Activated CD8-positive, alpha-beta memory T cell treated with anti-CD3 and anti-CD28 coated beads, Interleukin-2, amount 10 ng/mL, durations not matched to agents 7 days and 5 days (primary cell): ENCODE results near the gene GASK1A. TPM values are rescaled to one million over a fixed set of nuclear protein-coding genes. Genes with fewer than 3 reads are reported as not detected.
A peak's percentile ranks its signal among the peaks of the same experiment; 100 is the strongest.

Experiments used
- ATAC-seq: fragments of 150-1000 bp; cut with Tn5 transposase; one replicate; pipeline ENCODE4 v1.10.0; 2021; ENCODE audit warnings: moderate library complexity
- CTCF ChIA-PET: fragments of 350-600 bp; sonication (Branson Sonifier 250); formaldehyde crosslinking; loops from one replicate; lab custom pipeline; 2021; ENCODE audit warnings: antibody characterized with exemption; lab: Charles Lee
- DNase-seq: peaks from one replicate; pipeline ENCODE4 v3.0.0-alpha.2; 2020
- H3K27ac Mint-ChIP-seq: one replicate; pipeline ENCODE4 v1.8.0; 2021; ENCODE audit warnings: mild to moderate bottlenecking, mixed read lengths
- H3K27me3 Mint-ChIP-seq: one replicate; pipeline ENCODE4 v1.8.0; 2021; ENCODE audit warnings: mixed read lengths
- H3K36me3 Mint-ChIP-seq: one replicate; pipeline ENCODE4 v1.8.0; 2021; ENCODE audit warnings: mild to moderate bottlenecking, mixed read lengths
- H3K4me1 Mint-ChIP-seq: one replicate; pipeline ENCODE4 v1.8.0; 2021; ENCODE audit warnings: mixed read lengths
- H3K4me3 Mint-ChIP-seq: one replicate; pipeline ENCODE4 v1.8.0; 2021; ENCODE audit warnings: mild to moderate bottlenecking, moderate library complexity, mixed read lengths
- H3K9me3 Mint-ChIP-seq: one replicate; pipeline ENCODE4 v1.8.0; 2022; ENCODE audit warnings: low read depth, mixed read lengths
- total RNA-seq, 2 experiments: library from RNA; stranded (reverse); gene quantifications; one replicate each; pipeline ENCODE4 v1.2.3, GENCODE V29; 2021

GASK1A gene
- not detected for total RNA-seq

DNA sequence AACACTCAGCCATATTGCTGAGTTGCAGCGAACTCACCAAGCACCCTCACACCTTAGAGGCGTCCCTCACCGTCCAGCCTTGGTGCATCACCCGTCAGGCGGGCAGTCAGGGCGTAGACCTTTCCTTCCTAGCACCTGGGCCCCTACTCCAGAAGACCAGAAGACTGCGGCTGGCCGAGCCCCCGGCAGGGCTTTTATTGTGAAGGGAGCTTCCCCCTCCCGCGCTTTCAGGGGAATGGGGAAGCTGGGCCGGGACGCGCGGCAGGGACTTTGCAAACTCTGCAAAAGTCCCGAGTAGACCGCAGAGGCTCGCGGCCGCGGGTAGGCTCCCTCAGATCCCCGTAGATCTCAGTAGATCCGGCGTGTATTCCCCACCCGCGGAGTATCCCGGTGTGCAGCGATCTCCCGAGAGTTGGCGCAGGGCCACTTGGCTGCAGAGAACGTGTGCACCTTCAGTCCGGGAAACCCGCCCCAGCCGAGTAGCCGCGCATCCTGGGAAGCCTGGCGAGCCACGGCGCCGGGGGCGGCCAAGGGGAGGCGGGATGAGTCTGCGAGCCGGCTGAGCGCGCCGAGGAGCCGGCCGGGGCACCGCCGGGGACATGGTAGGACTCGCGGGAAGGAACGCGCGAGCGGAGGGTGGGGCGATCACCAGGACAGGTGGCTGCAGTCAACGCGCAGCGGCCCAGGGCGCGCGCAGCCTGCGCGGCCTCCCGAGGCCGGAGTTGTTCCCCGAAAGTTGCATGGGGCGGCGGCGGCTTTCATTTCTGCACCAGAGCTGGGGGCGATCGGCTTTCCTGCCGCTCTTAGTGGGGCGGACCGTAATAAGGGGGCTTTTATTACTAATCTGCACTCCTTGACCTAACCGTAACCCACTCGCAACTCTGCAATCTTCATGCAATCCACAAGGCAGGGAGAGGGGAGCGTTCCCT is at the start of gene GASK1A:
Gene GASK1A (plus strand): TSS at position 268 of the 929 bp plus-strand sequence. CDS start 332 bp downstream, at position 600.
- peaks cover 7% of the 10 kb centered on the region for H3K36me3 Mint-ChIP-seq
- H3K4me3 Mint-ChIP-seq, result peak within 1 kb of the TSS; percentile 39
- peaks cover 57% of the 10 kb centered on the region for H3K27me3 Mint-ChIP-seq
- DNase-seq (no peak), ATAC-seq (peak; percentile 69)
- no peak within 1 kb of the TSS for H3K27ac Mint-ChIP-seq
- CTCF ChIA-PET, result no interaction called here
- peaks cover 11% of the 10 kb centered on the region for H3K9me3 Mint-ChIP-seq
- peaks cover 4% of the 10 kb centered on the region for H3K4me1 Mint-ChIP-seq

DNA sequence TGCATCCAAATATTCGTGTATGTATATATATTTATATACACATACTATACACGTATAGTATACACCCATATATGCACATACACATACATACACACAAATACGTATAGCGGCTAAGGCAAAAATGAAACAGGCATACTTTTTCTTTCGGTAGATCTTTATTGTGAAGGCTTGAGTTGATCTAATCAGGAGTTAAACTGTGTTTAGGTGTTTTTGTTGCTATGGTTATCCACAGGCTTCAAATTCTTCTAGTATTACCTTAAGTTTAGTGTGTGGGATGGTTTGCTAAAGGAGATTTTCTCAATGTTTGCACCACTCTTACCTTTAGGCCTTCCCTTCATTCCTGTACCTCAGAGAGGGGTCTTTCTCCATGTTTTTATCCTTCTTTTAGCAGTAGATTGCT is 45.0 kb upstream of the GASK1A start:
- DNase-seq (no peak), ATAC-seq (no peak)
- H3K4me3 Mint-ChIP-seq, result no peak overlapping the region
- no peaks in the 10 kb centered on the region for H3K36me3 Mint-ChIP-seq
- CTCF ChIA-PET, result no interaction called here
- H3K4me1 Mint-ChIP-seq, result peaks cover 7% of the 10 kb centered on the region
- no peaks in the 10 kb centered on the region for H3K27me3 Mint-ChIP-seq
- H3K27ac Mint-ChIP-seq, result no peak overlapping the region
- H3K9me3 Mint-ChIP-seq, result no peaks in the 10 kb centered on the region

DNA sequence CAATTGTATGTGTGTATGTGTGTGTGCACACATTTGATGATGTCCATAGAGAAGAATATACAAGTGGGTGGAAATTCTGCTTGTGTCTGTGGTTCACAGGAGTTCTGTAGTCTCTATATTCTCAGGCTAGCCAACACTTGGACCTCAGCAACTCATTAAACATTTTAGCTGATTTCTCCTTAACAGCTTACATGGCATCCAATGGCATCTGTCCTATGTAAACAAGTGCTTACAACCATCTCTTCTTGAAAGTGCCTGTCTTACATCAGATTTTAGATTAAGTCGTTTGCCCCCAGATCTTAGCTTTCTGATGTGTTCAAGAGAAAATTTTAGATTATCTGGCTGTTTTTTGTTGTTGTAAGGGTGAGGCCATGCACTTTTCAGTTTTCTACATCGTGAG is 44.2 kb upstream of the GASK1A start:
- H3K9me3 Mint-ChIP-seq, result no peaks in the 10 kb centered on the region
- no peaks in the 10 kb centered on the region for H3K27me3 Mint-ChIP-seq
- H3K27ac Mint-ChIP-seq, result no peak overlapping the region
- no peak for ATAC-seq
- DNase-seq, result no peak
- H3K4me3 Mint-ChIP-seq, result no peak overlapping the region
- CTCF ChIA-PET, result no interaction called here
- no peaks in the 10 kb centered on the region for H3K36me3 Mint-ChIP-seq
- H3K4me1 Mint-ChIP-seq, result peaks cover 7% of the 10 kb centered on the region

DNA sequence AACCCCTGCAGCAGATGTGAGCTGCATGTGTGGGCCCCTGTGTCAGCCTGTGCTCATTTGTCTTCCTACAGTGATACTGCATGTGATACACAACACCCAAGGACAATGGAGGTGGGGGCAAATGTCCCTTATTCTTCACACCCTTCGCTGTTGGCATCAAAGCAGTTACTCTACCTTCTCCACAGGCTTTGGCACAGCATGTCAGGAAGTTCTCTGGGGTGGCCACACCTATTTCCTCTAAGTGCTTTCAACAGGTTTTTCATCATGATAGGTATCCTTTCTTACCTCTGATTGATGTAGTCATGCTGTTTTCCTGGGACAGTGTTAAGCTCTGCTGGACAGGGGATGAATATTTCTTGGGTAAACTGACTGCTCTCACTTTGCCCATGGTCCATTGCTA is 43.6 kb upstream of the GASK1A start:
- Mint-ChIP-seq H3K4me1 (peaks cover 7% of the 10 kb centered on the region), H3K27me3 (no peaks in the 10 kb centered on the region), H3K4me3 (no peak overlapping the region), H3K27ac (no peak overlapping the region), H3K36me3 (no peaks in the 10 kb centered on the region), H3K9me3 (no peaks in the 10 kb centered on the region)
- DNase-seq (no peak), ATAC-seq (no peak)
- CTCF ChIA-PET, result no interaction called here

DNA sequence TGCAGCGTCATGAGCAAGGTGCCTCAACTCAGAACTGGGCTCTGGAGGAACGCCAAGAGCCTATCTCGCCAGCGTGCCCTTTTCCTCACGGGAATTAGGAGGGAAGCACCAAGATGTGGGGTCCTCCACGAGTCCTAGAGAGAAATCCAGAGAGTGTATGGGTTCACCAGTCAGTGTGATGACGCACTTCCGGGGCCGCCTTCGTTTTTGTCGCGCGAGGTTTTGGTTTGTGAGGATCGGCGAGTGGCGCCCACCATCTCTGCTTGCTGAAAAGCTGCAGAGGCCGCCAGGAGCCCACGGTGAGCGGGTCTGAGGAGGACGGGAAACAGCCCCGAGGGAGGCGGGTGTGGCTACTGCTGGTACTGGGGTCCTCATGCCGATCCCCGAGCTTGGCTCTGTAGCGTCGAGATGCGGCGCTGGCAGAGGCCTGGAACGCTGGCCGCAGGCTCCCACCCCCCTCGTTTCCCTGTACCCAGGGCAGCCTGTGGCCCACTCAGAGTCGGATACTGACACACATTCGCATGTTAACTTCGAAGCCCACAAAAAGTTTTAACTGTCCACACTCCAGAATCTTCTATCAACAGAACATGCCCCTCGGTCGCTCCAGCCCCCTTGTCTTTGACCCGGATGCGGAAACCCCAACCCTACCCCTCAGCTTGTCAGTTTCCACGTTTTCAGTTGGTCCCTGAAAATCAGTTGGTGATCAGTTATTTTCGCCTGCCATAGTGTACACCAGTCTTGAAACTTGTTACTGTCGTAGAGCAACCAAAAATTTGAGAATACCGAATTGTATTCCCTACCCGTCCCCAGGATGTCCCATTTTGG is 42.7 kb upstream of the GASK1A start:
- Mint-ChIP-seq H3K4me1 (peaks cover 7% of the 10 kb centered on the region), H3K36me3 (no peaks in the 10 kb centered on the region), H3K4me3 (no peak overlapping the region), H3K27me3 (no peaks in the 10 kb centered on the region), H3K27ac (no peak overlapping the region), H3K9me3 (no peaks in the 10 kb centered on the region)
- DNase-seq (no peak), ATAC-seq (no peak)
- CTCF ChIA-PET, result no interaction called here

DNA sequence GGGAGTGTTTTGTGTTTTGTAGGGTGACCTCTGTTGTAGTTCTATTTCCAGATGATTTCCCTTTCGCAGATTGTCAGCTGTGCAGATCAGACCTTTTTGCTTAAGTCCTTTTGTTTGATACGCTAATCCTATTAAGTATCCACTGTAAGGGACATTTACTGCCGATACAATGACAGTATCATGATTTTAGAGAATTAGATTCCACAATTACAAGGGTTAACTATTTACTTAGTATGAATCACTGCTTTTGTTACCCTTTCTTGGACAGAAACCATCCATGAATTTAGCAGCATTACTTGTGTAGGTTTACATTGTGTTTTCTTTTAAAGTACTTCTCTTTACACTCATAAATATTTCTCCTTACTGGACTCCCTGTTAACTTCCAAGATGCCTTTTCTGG is 41.8 kb upstream of the GASK1A start:
- Mint-ChIP-seq H3K9me3 (no peaks in the 10 kb centered on the region), H3K36me3 (no peaks in the 10 kb centered on the region), H3K27me3 (no peaks in the 10 kb centered on the region), H3K4me1 (peaks cover 7% of the 10 kb centered on the region), H3K27ac (no peak overlapping the region), H3K4me3 (no peak overlapping the region)
- DNase-seq (no peak), ATAC-seq (no peak)
- CTCF ChIA-PET, result no interaction called here

DNA sequence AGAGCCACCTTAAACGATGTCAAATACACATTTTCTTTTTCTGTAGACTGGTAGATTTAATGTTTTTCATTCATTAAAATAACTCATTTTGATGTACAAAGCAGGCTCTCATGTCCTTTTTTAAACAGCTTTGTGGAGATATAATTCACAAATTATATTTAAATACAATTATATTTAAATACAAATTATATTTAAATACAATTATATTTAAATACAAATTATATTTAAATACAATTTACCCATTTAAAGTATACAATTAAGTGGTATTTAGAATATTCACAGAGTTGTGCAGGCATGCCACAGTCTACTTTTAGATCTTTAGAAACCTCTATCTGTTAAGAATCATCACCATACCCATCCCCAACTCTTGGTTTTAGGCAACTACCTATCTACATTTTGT is 36.4 kb upstream of the GASK1A start:
- no peaks in the 10 kb centered on the region for H3K27me3 Mint-ChIP-seq
- H3K4me3 Mint-ChIP-seq, result no peak overlapping the region
- DNase-seq, result no peak
- peaks cover 13% of the 10 kb centered on the region for H3K4me1 Mint-ChIP-seq
- H3K27ac Mint-ChIP-seq, result no peak overlapping the region
- ATAC-seq, result no peak
- H3K9me3 Mint-ChIP-seq, result no peaks in the 10 kb centered on the region
- peaks cover 3% of the 10 kb centered on the region for H3K36me3 Mint-ChIP-seq
- CTCF ChIA-PET, result no interaction called here

DNA sequence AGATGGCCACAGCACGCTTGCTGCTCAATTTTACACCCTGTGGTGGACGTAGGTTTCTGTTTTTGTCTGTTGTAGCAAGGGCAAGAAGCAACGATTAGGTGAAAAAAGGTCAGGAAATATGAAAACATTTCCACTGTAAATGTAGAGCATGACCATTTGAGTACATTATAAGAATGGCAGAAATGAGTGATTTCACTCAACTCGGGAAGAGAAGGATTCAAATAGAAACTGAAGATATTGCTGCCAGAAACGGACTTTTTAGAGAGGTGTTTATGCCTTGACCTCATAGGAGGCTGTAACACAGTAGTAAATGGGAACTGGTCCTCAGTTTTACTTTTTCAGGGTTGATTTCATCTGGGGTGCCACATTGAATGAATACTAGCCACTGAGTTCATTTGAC is 33.1 kb upstream of the GASK1A start:
- peak overlapping the region; percentile 42 for H3K4me3 Mint-ChIP-seq
- H3K27ac Mint-ChIP-seq, result peak overlapping the region; percentile 71
- ATAC-seq (peak; percentile 73), DNase-seq (no peak)
- no peaks in the 10 kb centered on the region for H3K9me3 Mint-ChIP-seq
- CTCF ChIA-PET, result no interaction called here
- peaks cover 13% of the 10 kb centered on the region for H3K4me1 Mint-ChIP-seq
- H3K36me3 Mint-ChIP-seq, result peaks cover 3% of the 10 kb centered on the region
- no peaks in the 10 kb centered on the region for H3K27me3 Mint-ChIP-seq

DNA sequence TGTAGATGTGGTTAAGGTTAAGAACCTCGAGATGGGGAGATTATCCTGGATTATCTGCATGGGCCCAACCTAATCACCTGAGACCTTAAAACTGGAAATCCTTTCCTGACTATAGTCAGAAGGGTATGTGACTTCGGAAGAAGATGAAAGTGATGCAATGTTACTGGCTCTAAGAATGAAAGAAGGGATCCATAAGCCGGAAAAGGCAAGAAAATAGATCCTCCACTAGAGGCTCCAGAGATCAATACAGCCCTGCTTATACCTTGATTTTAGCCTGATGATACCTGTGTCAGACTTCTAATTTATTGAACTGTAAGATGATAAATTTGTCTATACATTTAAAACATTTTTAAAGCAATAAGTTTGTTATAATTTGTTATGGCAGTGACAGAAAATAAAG is 21.5 kb upstream of the GASK1A start:
- CTCF ChIA-PET, result no interaction called here
- DNase-seq (no peak), ATAC-seq (no peak)
- Mint-ChIP-seq H3K27me3 (peaks cover 10% of the 10 kb centered on the region), H3K27ac (no peak overlapping the region), H3K4me1 (no peaks in the 10 kb centered on the region), H3K4me3 (no peak overlapping the region), H3K36me3 (no peaks in the 10 kb centered on the region), H3K9me3 (peaks cover 3% of the 10 kb centered on the region)

DNA sequence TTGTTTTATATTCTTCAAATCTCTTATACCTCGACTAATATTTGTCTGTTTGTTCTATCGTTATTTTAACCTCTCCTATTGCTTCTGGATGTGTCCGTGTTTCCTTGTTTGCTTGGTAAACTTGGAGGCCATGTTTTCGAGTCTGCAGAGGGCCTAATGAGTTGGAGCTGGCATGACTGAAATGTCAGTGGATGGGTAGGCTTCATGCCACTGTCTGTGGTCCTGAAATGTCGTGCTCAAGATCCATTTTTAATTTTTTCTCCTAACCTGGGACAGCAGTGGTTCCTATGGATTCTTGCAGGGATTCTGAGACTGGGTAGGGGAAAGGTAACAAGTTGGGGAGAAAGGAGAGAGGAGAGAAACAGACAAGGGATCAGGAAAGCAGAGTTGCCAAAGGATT is 18.8 kb upstream of the GASK1A start:
- Mint-ChIP-seq H3K27ac (no peak overlapping the region), H3K9me3 (peaks cover 3% of the 10 kb centered on the region), H3K27me3 (peaks cover 21% of the 10 kb centered on the region), H3K36me3 (no peaks in the 10 kb centered on the region), H3K4me3 (no peak overlapping the region), H3K4me1 (no peaks in the 10 kb centered on the region)
- DNase-seq, result no peak
- CTCF ChIA-PET, result no interaction called here
- ATAC-seq, result no peak

DNA sequence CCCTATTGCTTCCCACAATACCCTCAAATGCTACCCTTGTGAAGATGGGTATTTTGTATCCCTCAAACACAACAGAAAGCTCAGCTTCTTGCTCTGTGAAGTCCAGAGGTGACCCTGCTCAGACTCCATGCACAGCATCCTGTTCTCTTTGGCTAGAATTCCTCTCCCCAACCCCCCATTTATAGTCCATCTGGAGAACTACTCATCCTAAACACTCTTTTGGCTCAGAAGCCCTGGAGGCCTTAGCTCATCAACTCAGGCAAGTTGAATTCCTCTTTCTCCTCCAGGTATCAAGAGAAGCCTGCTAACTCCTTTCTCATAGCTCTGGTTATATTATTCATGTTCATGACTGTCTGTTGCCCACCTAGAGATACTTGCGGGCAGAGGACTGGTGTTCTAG is 18.3 kb upstream of the GASK1A start:
- CTCF ChIA-PET, result interaction anchor here (0.6 to 2.2 kb wide), 5 partner anchors 38 to 1238 kb away, joined by 3 to 8 read pairs (median 4); no protein-coding TSS in a partner anchor
- no peak overlapping the region for H3K4me3 Mint-ChIP-seq
- no peak overlapping the region for H3K27ac Mint-ChIP-seq
- H3K9me3 Mint-ChIP-seq, result peaks cover 3% of the 10 kb centered on the region
- H3K36me3 Mint-ChIP-seq, result no peaks in the 10 kb centered on the region
- H3K27me3 Mint-ChIP-seq, result peaks cover 22% of the 10 kb centered on the region
- no peak for ATAC-seq
- no peak for DNase-seq
- H3K4me1 Mint-ChIP-seq, result no peaks in the 10 kb centered on the region

DNA sequence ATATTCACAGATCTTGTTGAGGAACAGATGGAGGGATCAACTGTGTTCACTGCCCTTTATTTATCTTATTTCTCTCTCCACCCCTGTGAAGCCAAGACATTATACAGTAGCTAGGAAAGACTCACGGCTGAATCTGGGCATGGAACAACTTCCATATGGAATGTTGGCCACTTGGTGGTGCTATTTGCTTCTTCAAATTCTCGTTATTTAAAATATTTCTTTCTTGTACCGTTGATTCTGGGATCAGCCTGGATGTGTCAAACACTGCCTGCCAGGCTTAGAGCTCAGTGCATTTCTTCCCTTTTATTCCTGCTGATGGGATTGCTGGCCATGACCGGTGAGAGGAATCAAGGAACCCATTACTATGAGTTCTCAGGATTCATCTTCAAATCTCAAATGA is 17.5 kb upstream of the GASK1A start:
- no peak for DNase-seq
- CTCF ChIA-PET, result interaction anchor here (0.7 to 2.2 kb wide), 14 partner anchors 12 to 541 kb away, joined by 3 to 8 read pairs (median 4); no protein-coding TSS in a partner anchor
- no peak for ATAC-seq
- Mint-ChIP-seq H3K9me3 (no peaks in the 10 kb centered on the region), H3K27me3 (peaks cover 22% of the 10 kb centered on the region), H3K4me1 (no peaks in the 10 kb centered on the region), H3K4me3 (no peak overlapping the region), H3K36me3 (no peaks in the 10 kb centered on the region), H3K27ac (no peak overlapping the region)

DNA sequence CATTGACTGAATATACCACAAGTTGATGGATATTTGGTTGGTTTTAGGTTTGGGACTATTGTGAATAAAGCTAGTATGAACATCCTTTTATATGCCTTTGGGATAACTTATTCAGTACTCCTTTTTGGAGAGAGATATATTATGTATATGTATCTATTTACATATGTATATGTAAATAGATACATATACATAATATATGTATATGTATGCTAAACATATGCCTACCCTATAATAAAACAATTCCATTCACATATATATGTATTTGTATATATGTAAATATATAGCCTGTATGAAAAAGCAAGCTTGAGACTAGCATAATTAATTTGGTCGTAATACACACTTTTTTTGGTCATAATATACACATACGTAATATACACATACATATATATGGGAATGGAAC is 15.8 kb upstream of the GASK1A start:
- Mint-ChIP-seq H3K27me3 (peaks cover 21% of the 10 kb centered on the region), H3K36me3 (no peaks in the 10 kb centered on the region), H3K9me3 (no peaks in the 10 kb centered on the region), H3K27ac (no peak overlapping the region), H3K4me3 (no peak overlapping the region), H3K4me1 (no peaks in the 10 kb centered on the region)
- DNase-seq (no peak), ATAC-seq (no peak)
- CTCF ChIA-PET, result interaction anchor here (1.0 to 1.9 kb wide), 2 partner anchors 199 to 539 kb away, joined by 3 to 6 read pairs; no protein-coding TSS in a partner anchor
